Heart right ventricle (tissue), 16 donors: ENCODE results near the gene NEAT1. TPM values are rescaled to one million over a fixed set of nuclear protein-coding genes. Genes with fewer than 3 reads are reported as not detected.
A peak's percentile ranks its signal among the peaks of the same experiment; 100 is the strongest.

ENCODE experiments used
- ATAC-seq, 8 donors: fragments of 200-7000 bp; cut with Tn5 transposase; one replicate each; pipeline ENCODE4 v1.9.1; 2020; ENCODE audit warnings: mild to moderate bottlenecking in 8 of 8, moderate library complexity in 8 of 8, moderate number of reproducible peaks in 1 of 8
- DNase-seq, 2 donors: peaks; one replicate each; pipeline ENCODE4 v3.0.0-alpha.2; 2020
- H3K27ac ChIP-seq, 10 donors: fragments of 200-600 bp; sonication (generic) in 2 of 10; one replicate each; pipeline versions ENCODE4 v1.5.0 to v1.8.0; 2020 to 2022; ENCODE audit warnings: mild to moderate bottlenecking in 3 of 10
- H3K27me3 ChIP-seq, 7 donors: fragments of 200-600 bp; one replicate each; pipeline ENCODE4 v1.8.0; 2021 to 2022; ENCODE audit warnings: mild to moderate bottlenecking in 2 of 7
- H3K36me3 ChIP-seq, 9 donors: fragments of 200-600 bp; sonication (generic) in 1 of 9; one replicate each; pipeline versions ENCODE4 v1.5.0 to v1.8.0; 2020 to 2022; ENCODE audit warnings: mild to moderate bottlenecking in 2 of 9
- H3K4me1 ChIP-seq, 9 donors: fragments of 200-600 bp; sonication (generic) in 1 of 9; one replicate each; pipeline versions ENCODE4 v1.5.0 to v1.8.0; 2020 to 2022; ENCODE audit warnings: mild to moderate bottlenecking in 4 of 9
- H3K4me3 ChIP-seq, 10 donors: fragments of 200-600 bp; sonication (generic) in 2 of 10; one replicate each; pipeline versions ENCODE4 v1.5.0 to v1.8.0; 2020 to 2022; ENCODE audit warnings: mild to moderate bottlenecking in 7 of 10, moderate library complexity in 2 of 10
- H3K9me3 ChIP-seq, 11 donors: fragments of 200-600 bp in 10 of 11; sonication (generic) in 2 of 11; one replicate each; pipeline versions ENCODE4 v1.5.0 to v1.8.0; 2013 to 2022; ENCODE audit warnings: mild to moderate bottlenecking in 2 of 11, control low read depth in 1 of 11, moderate library complexity in 1 of 11
- WGBS, 2 donors: extraction: QIAGEN DNeasy Blood & Tissue Kit; methylation state at CpG; one replicate each; pipeline ENCODE4 v1.1.7; 2013; ENCODE audit warnings: inconsistent platforms in 1 of 2; 5-methylcytosine and 5-hydroxymethylcytosine counted together
- intact Hi-C, 10 donors: fragments of 100-400 bp; cut with DNase I; formaldehyde crosslinking; loops; one replicate each; pipeline versions ENCODE4 v1.11.1 to v1.14.2; 2022
- polyA plus RNA-seq, 2 donors: library from polyadenylated mRNA; stranded (reverse); fragments of 200-250 nt; gene quantifications; one replicate each; pipeline ENCODE4 v1.2.3, GENCODE V29; 2013
- total RNA-seq, 10 donors: library from RNA; stranded (reverse); fragmentation: NEBNext Ultra II Directional in 3 of 10; extraction: Animal tissue kit (Norgen Biotek cat#: 25700) in 3 of 10; gene quantifications; one replicate each; pipeline versions ENCODE4 v1.2.1 to v1.2.4, GENCODE V29; 2021 to 2023
- TF ChIP-seq, protein P1 (sequence below), 9 donors: fragments of 200-600 bp; sonication (generic) in 2 of 9; IDR thresholded peaks; one replicate each; pipeline versions ENCODE4 v1.5.0 to v1.8.0; 2021 to 2022; ENCODE audit warnings: antibody characterized with exemption in 9 of 9, mild to moderate bottlenecking in 5 of 9, moderate library complexity in 1 of 9
- donor health status: Arrhythmogenic right ventricular cardiomyopathy.
- donor health status: ischemic (EF 13 %, LVEDD 7.1; RV severe dilation, severe dysfunction).
- donor health status: healthy with polysubstance abuse.
- donor health status: DM: no; HTN: yes; CAD: no.
- donor health status: DM: no; HTN: no; CAD: no.
- donor health status: ischemic (EF 25% LVEDD 6.9; RV normal size, moderate dysfunction).
- donor health status: ischemic (EF 25% LVEDD 5.7; RV mildly dilated, moderate dysfunction).
- donor health status: healthy.
- donor health status: DM: yes; HTN: yes; CAD: no.
- donor health status: Ischemic cardiomyopathy.
- donor health status: ischemic (EF 35%, LVEDD 5.7; RV mildly dilated, moderate dysfunction).
- donor health status: nonischemic (EF 11% LVEDD 7.7; RV severe dilation, severe dysfunction).
- donor health status: DM: yes; HTN: yes; CAD: no.
- donor health status: PGD.
- donor health status: ischemic (EF 29% LVEDD 5.4; RV normal size, mild dysfunction).
- donor health status: nonischemic (EF 23%, LVEDD 6.1; RV moderate dilation, normal function).

NEAT1 gene
- total and polyA plus RNA-seq, 12 donors = 103 to 1,899 (median 432) TPM

DNA sequence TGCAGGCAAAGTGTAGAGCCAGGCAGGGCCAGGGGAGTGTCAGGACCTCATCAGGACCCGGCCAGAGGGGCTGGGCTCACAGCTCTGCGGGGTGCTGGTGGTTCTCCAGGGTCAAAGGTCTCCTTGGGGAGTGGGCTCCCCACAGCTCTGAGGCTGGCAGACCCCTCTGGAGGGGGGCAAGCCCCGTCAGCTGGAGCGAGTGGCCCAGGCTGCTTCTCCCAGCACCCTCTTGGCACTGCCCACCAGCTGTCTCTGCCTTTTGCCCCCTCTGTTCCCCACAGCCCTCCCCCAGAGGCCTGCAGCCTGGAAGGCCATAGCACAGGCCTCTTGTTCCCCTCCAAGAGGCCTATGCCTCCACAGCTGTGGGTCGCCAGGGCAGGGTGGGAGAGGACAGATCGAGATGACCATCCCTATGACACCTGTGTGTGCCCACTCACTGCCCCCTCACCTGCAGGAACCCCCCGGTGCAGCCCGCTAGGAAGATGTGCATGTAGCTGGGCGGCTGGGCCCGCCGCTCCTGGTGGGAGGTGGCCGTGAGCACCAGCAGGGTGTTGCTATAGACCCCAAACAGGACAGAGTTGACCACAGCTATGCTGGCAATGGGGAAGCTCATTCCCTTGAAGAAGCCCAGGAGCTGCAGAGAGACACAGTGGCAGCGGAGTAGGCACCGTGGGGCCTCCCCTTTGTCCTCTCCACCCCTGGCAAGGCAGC, 43.5 kb upstream of the NEAT1 start:
- peaks cover 10 to 51% (median 32%) of the 10 kb centered on the region in 9 donors for H3K4me1 ChIP-seq
- no peak overlapping the region for H3K4me3 ChIP-seq
- H3K27ac ChIP-seq = peak overlapping the region in 1 of 10 donors; percentile 57
- whole genome bisulfite sequencing, 2 donors = 92 to 93% methylated on average over 14 of the region's 14 CpGs
- H3K36me3 ChIP-seq = peaks cover 0 to 8% (median 0%) of the 10 kb centered on the region in 9 donors
- no peaks in the 10 kb centered on the region for H3K27me3 ChIP-seq
- intact Hi-C loops = loop anchor here in 4 of 10 donors (5.0 to 10.0 kb wide), 4 partner anchors 33 to 133 kb away; no protein-coding TSS in a partner anchor
- TF ChIP-seq, protein P1, sequence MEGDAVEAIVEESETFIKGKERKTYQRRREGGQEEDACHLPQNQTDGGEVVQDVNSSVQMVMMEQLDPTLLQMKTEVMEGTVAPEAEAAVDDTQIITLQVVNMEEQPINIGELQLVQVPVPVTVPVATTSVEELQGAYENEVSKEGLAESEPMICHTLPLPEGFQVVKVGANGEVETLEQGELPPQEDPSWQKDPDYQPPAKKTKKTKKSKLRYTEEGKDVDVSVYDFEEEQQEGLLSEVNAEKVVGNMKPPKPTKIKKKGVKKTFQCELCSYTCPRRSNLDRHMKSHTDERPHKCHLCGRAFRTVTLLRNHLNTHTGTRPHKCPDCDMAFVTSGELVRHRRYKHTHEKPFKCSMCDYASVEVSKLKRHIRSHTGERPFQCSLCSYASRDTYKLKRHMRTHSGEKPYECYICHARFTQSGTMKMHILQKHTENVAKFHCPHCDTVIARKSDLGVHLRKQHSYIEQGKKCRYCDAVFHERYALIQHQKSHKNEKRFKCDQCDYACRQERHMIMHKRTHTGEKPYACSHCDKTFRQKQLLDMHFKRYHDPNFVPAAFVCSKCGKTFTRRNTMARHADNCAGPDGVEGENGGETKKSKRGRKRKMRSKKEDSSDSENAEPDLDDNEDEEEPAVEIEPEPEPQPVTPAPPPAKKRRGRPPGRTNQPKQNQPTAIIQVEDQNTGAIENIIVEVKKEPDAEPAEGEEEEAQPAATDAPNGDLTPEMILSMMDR (IDR thresholded peaks at IDR 0.05) = no peak
- DNase-seq (no peak), ATAC-seq (no peak)
- no peaks in the 10 kb centered on the region for H3K9me3 ChIP-seq

DNA sequence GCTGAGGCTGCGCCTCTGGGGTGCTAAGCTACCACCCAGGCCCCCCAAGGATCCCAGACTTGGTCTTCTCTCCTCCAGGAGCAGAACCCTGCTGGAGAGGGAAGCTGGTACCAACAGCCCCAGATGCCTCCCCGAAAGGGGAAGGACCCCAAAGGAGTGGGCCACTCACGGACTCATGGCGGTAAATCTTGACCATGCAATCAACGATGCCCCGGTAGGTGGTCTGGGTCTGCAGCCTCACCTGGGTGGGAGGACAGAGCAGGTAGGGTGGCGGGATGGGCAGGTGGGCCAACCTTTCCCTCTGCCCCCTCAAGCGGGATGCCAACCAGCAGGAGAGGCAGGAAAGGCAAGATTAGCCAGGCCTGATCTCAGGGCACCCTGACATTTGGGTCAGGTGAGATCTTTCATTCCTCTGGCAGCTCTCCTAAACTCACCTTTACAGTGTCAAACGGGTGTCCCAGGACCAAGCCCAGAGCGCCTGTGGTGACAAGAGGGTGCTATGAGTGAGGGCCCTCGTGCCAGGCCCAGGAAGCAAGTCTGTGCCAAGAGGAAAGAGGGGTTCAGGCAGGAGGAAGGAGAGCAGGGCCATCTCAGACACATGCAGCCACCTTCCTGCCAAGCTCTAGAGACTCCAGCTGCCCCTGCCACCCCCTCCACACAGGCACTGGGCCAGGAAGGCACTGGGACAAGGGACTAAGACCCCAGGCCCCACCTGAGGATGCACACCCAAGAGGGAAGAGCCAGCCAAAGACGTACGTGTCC, 42.7 kb upstream of the NEAT1 start:
- no peak overlapping the region for H3K4me3 ChIP-seq
- WGBS, 2 donors = 94% methylated on average over 13 of the region's 13 CpGs
- peaks cover 10 to 58% (median 32%) of the 10 kb centered on the region in 9 donors for H3K4me1 ChIP-seq
- peak overlapping the region in 1 of 10 donors; percentile 94 for H3K27ac ChIP-seq
- ATAC-seq (no peak), DNase-seq (no peak)
- no peaks in the 10 kb centered on the region for H3K9me3 ChIP-seq
- intact Hi-C loops = loop anchor here in 6 of 10 donors (5.0 to 10.0 kb wide), 6 partner anchors 32 to 132 kb away; no protein-coding TSS in a partner anchor
- H3K27me3 ChIP-seq = no peaks in the 10 kb centered on the region
- peaks cover 0 to 8% (median 0%) of the 10 kb centered on the region in 9 donors for H3K36me3 ChIP-seq
- TF ChIP-seq, protein P1 (IDR thresholded peaks at IDR 0.05) = no peak

DNA sequence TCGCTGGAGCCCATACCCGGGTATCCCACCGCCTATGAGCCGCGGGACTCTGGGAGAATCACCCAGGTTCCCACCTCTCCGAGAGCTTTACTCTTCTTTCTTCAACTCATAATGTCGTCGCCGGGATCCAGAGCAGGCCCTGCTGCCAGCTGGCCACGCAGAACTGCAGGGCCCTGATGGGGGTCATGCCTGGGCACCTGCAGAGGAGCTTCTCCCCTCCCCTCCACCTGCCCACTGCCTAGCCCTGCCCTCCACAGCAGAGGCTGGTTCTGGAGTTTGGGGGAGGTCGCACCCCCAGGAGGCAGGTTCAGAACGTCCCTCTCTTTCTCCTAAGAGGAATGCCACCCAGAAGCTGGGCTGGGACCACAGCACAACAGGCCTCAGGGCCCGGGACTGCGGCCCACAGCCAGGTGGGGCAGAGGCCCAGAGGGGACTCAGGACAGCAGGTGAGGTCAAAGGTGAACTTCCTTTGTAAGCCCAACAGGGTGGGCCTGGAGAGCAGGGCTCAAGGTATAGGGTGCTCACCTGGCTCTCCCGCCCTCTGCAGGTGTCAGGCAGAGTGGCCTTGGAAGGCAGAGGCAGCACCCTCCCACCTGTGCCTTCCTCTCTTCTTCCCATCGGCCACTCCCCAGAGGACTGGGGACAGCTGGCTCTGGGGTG, 42.0 kb upstream of the NEAT1 start:
- intact Hi-C loops = loop anchor here in 3 of 10 donors (5.0 kb wide), 3 partner anchors 37 to 132 kb away; no protein-coding TSS in a partner anchor
- no peak overlapping the region for H3K4me3 ChIP-seq
- peaks cover 10 to 66% (median 36%) of the 10 kb centered on the region in 9 donors for H3K4me1 ChIP-seq
- TF ChIP-seq, protein P1 (IDR thresholded peaks at IDR 0.05) = no peak
- H3K27me3 ChIP-seq = no peaks in the 10 kb centered on the region
- no peak for DNase-seq
- H3K27ac ChIP-seq = peak overlapping the region in 9 of 10 donors; percentile 94 to 99 (median 98)
- peaks cover 0 to 8% (median 0%) of the 10 kb centered on the region in 9 donors for H3K36me3 ChIP-seq
- no peaks in the 10 kb centered on the region for H3K9me3 ChIP-seq
- no peak for ATAC-seq
- WGBS, 2 donors = 89 to 91% methylated on average over 16 of the region's 16 CpGs

DNA sequence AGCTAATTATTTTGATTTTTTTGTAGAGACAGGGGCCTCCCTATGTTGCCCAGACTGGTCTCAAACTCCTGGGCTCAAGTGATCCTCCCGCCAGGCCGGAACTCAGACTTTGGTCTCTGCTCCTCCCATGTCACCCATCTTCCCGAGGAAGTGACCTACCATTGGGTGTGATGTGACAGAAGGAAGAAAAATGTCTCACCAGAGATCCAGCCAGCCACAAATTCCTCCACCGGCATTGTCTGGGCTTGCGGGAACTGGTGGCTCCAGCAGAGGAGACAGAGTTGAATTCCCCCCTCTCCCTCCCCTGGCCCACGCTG, 40.9 kb upstream of the NEAT1 start:
- Histone ChIP-seq H3K4me3 (peak overlapping the region; percentile 27 to 74 (median 56)), H3K9me3 (no peaks in the 10 kb centered on the region), H3K27ac (peak overlapping the region; percentile 94 to 99 (median 98)), H3K27me3 (no peaks in the 10 kb centered on the region), H3K4me1 (peaks cover 13 to 73% (median 42%) of the 10 kb centered on the region in 9 donors), H3K36me3 (peaks cover 0 to 8% (median 0%) of the 10 kb centered on the region in 9 donors)
- peak in 1 of 2 donors; percentile 62 for DNase-seq
- ATAC-seq = peak; percentile 1 to 38 (median 24)
- intact Hi-C loops = loop anchor here in 7 of 10 donors (1.0 to 5.0 kb wide), 8 partner anchors 35 to 131 kb away; no protein-coding TSS in a partner anchor
- TF ChIP-seq, protein P1 (IDR thresholded peaks at IDR 0.05) = no peak
- WGBS, 2 donors = 4 to 6% methylated on average over 6 of the region's 6 CpGs
